ENCODE results near the gene EPS8.

EPS8 gene

GRCh38 chr12:15806826-15807225 is 17.6 kb upstream of the EPS8 start:
- ATAC-seq (ENCODE audit: insufficient read depth, low read depth), result no peak

GRCh38 chr12:15801770-15802744 is 12.9 kb upstream of the EPS8 start:
- no peaks in the 10 kb centered on the region for H3K4me1 ChIP-seq (ENCODE audit: insufficient read depth, low read length)
- H3K27ac ChIP-seq (ENCODE audit: low read length), result no peak overlapping the region
- H2AFZ ChIP-seq (ENCODE audit: low read depth, low read length), result no peak overlapping the region
- no peaks in the 10 kb centered on the region for H3K36me3 ChIP-seq (ENCODE audit: insufficient read depth, low read length)
- no peak for TF ChIP-seq EZH2 (IDR thresholded peaks at IDR 0.05; ENCODE audit: borderline replicate concordance, low read depth, low read length, severe bottlenecking)
- TF ChIP-seq, protein P1, sequence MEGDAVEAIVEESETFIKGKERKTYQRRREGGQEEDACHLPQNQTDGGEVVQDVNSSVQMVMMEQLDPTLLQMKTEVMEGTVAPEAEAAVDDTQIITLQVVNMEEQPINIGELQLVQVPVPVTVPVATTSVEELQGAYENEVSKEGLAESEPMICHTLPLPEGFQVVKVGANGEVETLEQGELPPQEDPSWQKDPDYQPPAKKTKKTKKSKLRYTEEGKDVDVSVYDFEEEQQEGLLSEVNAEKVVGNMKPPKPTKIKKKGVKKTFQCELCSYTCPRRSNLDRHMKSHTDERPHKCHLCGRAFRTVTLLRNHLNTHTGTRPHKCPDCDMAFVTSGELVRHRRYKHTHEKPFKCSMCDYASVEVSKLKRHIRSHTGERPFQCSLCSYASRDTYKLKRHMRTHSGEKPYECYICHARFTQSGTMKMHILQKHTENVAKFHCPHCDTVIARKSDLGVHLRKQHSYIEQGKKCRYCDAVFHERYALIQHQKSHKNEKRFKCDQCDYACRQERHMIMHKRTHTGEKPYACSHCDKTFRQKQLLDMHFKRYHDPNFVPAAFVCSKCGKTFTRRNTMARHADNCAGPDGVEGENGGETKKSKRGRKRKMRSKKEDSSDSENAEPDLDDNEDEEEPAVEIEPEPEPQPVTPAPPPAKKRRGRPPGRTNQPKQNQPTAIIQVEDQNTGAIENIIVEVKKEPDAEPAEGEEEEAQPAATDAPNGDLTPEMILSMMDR (IDR thresholded peaks at IDR 0.05; ENCODE audit: borderline replicate concordance, extremely low read depth, low read length, poor library complexity, severe bottlenecking), result no peak
- peaks cover 3% of the 10 kb centered on the region for H3K27me3 ChIP-seq (ENCODE audit: insufficient read depth, low read length, poor library complexity)
- no peaks in the 10 kb centered on the region for H3K79me2 ChIP-seq (ENCODE audit: insufficient read depth, low read length)
- H3K9me3 ChIP-seq (ENCODE audit: insufficient read depth, low read length, severe bottlenecking), result no peaks in the 10 kb centered on the region
- DNase-seq, result no peak
- no peak overlapping the region for H3K4me2 ChIP-seq (ENCODE audit: insufficient read depth, low read length)
- ATAC-seq (ENCODE audit: insufficient read depth, low read depth), result no peak
- no peak overlapping the region for H3K4me3 ChIP-seq (ENCODE audit: low read depth in 1 of 2, low read length in 2 of 2)
- no peak overlapping the region for H3K9ac ChIP-seq (ENCODE audit: low read depth, low read length)
- H4K20me1 ChIP-seq (ENCODE audit: insufficient read depth, low read length), result no peaks in the 10 kb centered on the region

More at GRCh38 chr12:15806826-15807225, 17.6 kb upstream of the EPS8 start:
- Histone ChIP-seq H4K20me1 (ENCODE audit: insufficient read depth, low read length) (no peaks in the 10 kb centered on the region), H3K4me2 (ENCODE audit: insufficient read depth, low read length) (no peak overlapping the region), H3K4me3 (ENCODE audit: low read depth in 1 of 2, low read length in 2 of 2) (no peak overlapping the region), H3K9me3 (ENCODE audit: insufficient read depth, low read length, severe bottlenecking) (no peaks in the 10 kb centered on the region), H3K9ac (ENCODE audit: low read depth, low read length) (no peak overlapping the region), H3K4me1 (ENCODE audit: insufficient read depth, low read length) (no peaks in the 10 kb centered on the region), H3K27me3 (ENCODE audit: insufficient read depth, low read length, poor library complexity) (peaks cover 3% of the 10 kb centered on the region), H3K79me2 (ENCODE audit: insufficient read depth, low read length) (no peaks in the 10 kb centered on the region), H2AFZ (ENCODE audit: low read depth, low read length) (no peak overlapping the region), H3K27ac (ENCODE audit: low read length) (no peak overlapping the region), H3K36me3 (ENCODE audit: insufficient read depth, low read length) (no peaks in the 10 kb centered on the region)
- no peak for DNase-seq
- TF ChIP-seq EZH2 (IDR thresholded peaks at IDR 0.05; ENCODE audit: borderline replicate concordance, low read depth, low read length, severe bottlenecking), result no peak
- TF ChIP-seq, protein P1 (IDR thresholded peaks at IDR 0.05; ENCODE audit: borderline replicate concordance, extremely low read depth, low read length, poor library complexity, severe bottlenecking), result no peak

GRCh38 chr12:15800278-15800677 is 11.1 kb upstream of the EPS8 start:
- no peak for DNase-seq
- Histone ChIP-seq H3K4me2 (ENCODE audit: insufficient read depth, low read length) (no peak overlapping the region), H3K4me1 (ENCODE audit: insufficient read depth, low read length) (no peaks in the 10 kb centered on the region), H3K27me3 (ENCODE audit: insufficient read depth, low read length, poor library complexity) (peaks cover 5% of the 10 kb centered on the region), H3K9me3 (ENCODE audit: insufficient read depth, low read length, severe bottlenecking) (no peaks in the 10 kb centered on the region), H4K20me1 (ENCODE audit: insufficient read depth, low read length) (no peaks in the 10 kb centered on the region), H2AFZ (ENCODE audit: low read depth, low read length) (no peak overlapping the region), H3K79me2 (ENCODE audit: insufficient read depth, low read length) (no peaks in the 10 kb centered on the region), H3K9ac (ENCODE audit: low read depth, low read length) (no peak overlapping the region), H3K36me3 (ENCODE audit: insufficient read depth, low read length) (no peaks in the 10 kb centered on the region), H3K4me3 (ENCODE audit: low read depth in 1 of 2, low read length in 2 of 2) (no peak overlapping the region), H3K27ac (ENCODE audit: low read length) (no peak overlapping the region)
- ATAC-seq (ENCODE audit: insufficient read depth, low read depth), result no peak
- TF ChIP-seq, protein P1 (IDR thresholded peaks at IDR 0.05; ENCODE audit: borderline replicate concordance, extremely low read depth, low read length, poor library complexity, severe bottlenecking), result no peak
- TF ChIP-seq EZH2 (IDR thresholded peaks at IDR 0.05; ENCODE audit: borderline replicate concordance, low read depth, low read length, severe bottlenecking), result no peak

All from DND-41 (cell line).